ENCODE results near the gene BRD3OS.
"Not testable (repeated sequence)": the region's sequence is repeated elsewhere in the genome, so short reads cannot be mapped to it uniquely, and the experiment has no call there.

Gene BRD3OS

GRCh38 chr9:134024828-134025605 lies at the start of gene BRD3OS:
BRD3OS (plus strand) TSS chr9:134025481; CDS start chr9:134026748, 1,267 bp downstream.
- DNase-seq = peak; percentile 100

- DNase-seq = no peak
These were observed 49.8 kb upstream of the BRD3OS start for GRCh38 chr9:133975511-133975910.

- DNase-seq = no peak
These were observed 49.0 kb upstream of the BRD3OS start for GRCh38 chr9:133976191-133976861.

GRCh38 chr9:133976887-133977286 lies 48.4 kb upstream of the BRD3OS start:
- DNase-seq = no peak

GRCh38 chr9:133977421-133978201 lies 47.7 kb upstream of the BRD3OS start:
- no peak for DNase-seq

GRCh38 chr9:133978226-133978898 lies 46.9 kb upstream of the BRD3OS start:
- DNase-seq = no peak

- DNase-seq = no peak
These were observed 46.4 kb upstream of the BRD3OS start for GRCh38 chr9:133978899-133979272.

- no peak for DNase-seq
These were observed 45.9 kb upstream of the BRD3OS start for GRCh38 chr9:133979273-133979920.

GRCh38 chr9:133979921-133980863 lies 45.1 kb upstream of the BRD3OS start:
- no peak for DNase-seq

GRCh38 chr9:133980864-133981588 lies 44.3 kb upstream of the BRD3OS start:
- DNase-seq = no peak

- no peak for DNase-seq
These were observed 43.7 kb upstream of the BRD3OS start for GRCh38 chr9:133981589-133981957.

GRCh38 chr9:133981958-133982681 lies 43.2 kb upstream of the BRD3OS start:
- no peak for DNase-seq

GRCh38 chr9:133982971-133983720 lies 42.1 kb upstream of the BRD3OS start:
- DNase-seq = no peak

- DNase-seq = no peak
These were observed 39.2 kb upstream of the BRD3OS start for GRCh38 chr9:133986061-133986460.

GRCh38 chr9:133986774-133987445 lies 38.4 kb upstream of the BRD3OS start:
- peak; percentile 41 for DNase-seq

- peak; percentile 35 for DNase-seq
These were observed 37.9 kb upstream of the BRD3OS start for GRCh38 chr9:133987446-133987788.

- DNase-seq = no peak
These were observed 37.2 kb upstream of the BRD3OS start for GRCh38 chr9:133987946-133988665.

GRCh38 chr9:133988771-133989170 lies 36.5 kb upstream of the BRD3OS start:
- not testable (repeated sequence) for DNase-seq

All from islet precursor cell (in vitro differentiated cells).